Epithelial cell of esophagus (primary cell): ENCODE data around the gene PCDHGB4.

Experiments
- DNase-seq: peaks from one replicate; pipeline ENCODE4 v3.0.0; 2010; ENCODE audit warnings: low read depth
- H3K4me3 ChIP-seq: 2 replicates; pipeline ENCODE4 v1.5.1; 2011; ENCODE audit warnings: mild to moderate bottlenecking, low read length, control low read depth
- TF ChIP-seq, protein P1 (sequence below): IDR thresholded peaks from 2 replicates; pipeline ENCODE4 v1.5.1; 2011; ENCODE audit warnings: low read depth, mild to moderate bottlenecking, low read length, control low read depth, inconsistent platforms; ENCODE audit not compliant: insufficient read depth; ENCODE audit errors: missing control alignments

PCDHGB4 gene

DNA sequence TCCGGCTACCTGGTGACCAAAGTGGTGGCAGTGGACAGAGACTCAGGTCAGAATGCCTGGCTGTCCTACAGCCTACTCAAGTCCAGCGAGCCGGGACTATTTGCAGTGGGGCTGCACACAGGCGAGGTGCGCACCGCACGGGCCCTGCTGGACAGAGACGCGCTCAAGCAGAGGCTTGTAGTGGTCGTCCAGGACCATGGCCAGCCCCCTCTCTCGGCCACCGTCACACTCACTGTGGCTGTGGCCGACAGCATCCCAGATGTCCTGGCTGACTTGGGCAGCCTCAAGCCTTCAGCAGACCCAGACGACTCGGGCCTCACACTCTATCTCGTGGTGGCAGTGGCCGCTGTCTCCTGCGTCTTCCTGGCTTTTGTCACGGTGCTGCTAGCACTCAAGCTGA lies 30.5 kb upstream of the PCDHGB4 start:
- TF ChIP-seq, protein P1, sequence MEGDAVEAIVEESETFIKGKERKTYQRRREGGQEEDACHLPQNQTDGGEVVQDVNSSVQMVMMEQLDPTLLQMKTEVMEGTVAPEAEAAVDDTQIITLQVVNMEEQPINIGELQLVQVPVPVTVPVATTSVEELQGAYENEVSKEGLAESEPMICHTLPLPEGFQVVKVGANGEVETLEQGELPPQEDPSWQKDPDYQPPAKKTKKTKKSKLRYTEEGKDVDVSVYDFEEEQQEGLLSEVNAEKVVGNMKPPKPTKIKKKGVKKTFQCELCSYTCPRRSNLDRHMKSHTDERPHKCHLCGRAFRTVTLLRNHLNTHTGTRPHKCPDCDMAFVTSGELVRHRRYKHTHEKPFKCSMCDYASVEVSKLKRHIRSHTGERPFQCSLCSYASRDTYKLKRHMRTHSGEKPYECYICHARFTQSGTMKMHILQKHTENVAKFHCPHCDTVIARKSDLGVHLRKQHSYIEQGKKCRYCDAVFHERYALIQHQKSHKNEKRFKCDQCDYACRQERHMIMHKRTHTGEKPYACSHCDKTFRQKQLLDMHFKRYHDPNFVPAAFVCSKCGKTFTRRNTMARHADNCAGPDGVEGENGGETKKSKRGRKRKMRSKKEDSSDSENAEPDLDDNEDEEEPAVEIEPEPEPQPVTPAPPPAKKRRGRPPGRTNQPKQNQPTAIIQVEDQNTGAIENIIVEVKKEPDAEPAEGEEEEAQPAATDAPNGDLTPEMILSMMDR, result no peak
- no peak for DNase-seq
- no peak overlapping the region for H3K4me3 ChIP-seq

DNA sequence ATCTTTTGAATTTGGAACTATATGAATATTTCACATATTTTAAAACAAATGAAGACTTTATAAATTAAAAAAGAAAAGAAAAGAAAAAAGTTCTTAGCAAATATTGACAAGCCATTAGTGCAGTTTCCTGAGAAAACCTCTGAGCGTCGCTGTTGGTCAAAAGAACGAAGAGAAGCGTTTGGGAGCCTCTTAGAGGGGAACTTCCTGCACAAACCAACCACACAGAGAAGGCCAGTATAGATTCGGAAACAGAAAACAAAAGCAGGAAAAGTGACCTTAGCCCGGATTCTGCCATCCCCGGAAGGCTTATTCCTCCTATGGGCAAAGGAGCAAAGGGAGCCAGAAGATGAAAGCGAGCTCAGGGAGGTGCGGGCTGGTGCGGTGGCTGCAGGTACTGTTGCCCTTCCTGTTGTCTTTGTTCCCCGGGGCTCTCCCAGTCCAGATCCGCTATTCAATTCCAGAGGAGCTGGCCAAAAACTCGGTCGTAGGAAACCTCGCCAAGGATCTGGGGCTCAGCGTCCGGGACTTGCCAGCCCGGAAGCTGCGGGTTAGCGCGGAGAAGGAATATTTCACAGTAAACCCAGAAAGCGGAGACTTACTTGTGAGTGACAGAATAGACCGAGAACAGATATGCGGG lies 27.6 kb upstream of the PCDHGB4 start, which contains the start of gene PCDHGB2:
Gene PCDHGB2 (plus strand): TSS at position 205 of the 637 bp plus-strand sequence. CDS start 142 bp downstream, at position 347.
- H3K4me3 ChIP-seq, result no peak within 1 kb of the TSS
- peak; percentile 10 for DNase-seq
- TF ChIP-seq, protein P1, result no peak

DNA sequence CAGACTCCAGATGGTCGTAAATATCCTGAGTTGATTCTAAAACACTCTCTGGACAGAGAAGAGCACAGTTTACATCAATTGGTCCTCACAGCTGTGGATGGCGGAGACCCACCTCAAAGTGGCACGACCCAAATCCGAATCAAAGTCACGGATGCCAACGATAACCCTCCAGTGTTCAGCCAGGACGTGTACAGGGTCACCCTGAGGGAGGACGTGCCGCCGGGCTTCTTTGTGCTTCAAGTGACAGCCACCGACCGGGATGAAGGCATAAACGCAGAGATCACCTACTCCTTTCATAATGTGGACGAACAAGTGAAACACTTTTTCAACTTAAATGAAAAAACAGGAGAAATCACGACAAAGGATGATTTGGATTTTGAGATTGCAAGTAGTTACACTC lies 26.8 kb upstream of the PCDHGB4 start:
- H3K4me3 ChIP-seq, result no peak overlapping the region
- no peak for DNase-seq
- TF ChIP-seq, protein P1, result no peak

DNA sequence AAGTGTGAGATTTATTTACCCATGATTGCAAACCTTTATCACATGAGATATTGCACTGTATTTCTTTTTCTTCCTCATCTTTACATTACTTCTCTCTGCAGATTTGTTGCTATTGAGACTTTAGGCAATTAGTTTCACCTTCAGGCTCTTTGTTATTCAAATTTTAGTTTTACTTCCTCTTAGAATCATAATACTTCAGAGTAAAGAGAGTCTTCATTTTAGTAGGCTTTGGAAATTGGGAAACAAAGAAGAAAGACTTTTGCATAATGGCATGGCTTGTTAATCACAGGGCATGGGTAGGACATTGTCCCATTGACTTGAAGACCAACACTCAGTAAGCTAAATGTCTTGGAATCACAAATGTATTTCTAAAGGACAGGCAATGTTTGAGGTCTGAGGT lies 24.8 kb upstream of the PCDHGB4 start:
- DNase-seq, result no peak
- no peak overlapping the region for H3K4me3 ChIP-seq
- TF ChIP-seq, protein P1, result no peak

DNA sequence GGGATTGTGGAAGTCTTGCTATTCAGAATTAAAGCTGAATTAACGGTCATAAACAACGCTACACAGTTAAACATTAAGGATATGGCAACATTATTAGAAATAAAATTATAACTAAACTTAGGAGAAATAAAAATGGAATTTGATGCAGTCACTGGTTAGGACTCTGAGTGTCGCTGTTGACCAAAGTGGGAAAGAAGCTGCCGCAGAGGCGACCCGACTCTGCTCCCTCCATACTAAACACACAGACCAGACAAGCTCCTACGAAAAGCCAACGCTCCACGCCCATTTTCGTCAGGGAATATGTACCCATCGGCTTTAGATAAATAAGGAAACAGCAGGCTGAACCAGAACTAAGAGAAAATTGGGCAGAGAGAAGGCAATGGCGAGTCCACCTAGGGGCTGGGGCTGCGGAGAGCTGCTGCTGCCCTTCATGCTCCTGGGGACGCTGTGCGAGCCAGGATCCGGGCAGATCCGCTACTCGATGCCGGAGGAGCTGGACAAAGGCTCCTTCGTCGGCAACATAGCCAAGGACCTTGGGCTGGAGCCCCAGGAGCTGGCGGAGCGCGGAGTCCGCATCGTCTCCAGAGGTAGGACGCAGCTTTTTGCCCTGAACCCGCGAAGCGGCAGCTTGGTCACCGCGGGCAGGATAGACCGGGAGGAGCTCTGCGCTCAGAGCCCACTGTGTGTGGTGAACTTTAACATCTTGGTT lies 23.4 kb upstream of the PCDHGB4 start, which contains the start of gene PCDHGA5:
Gene PCDHGA5 (plus strand): TSS at position 211 of the 709 bp plus-strand sequence. CDS start 169 bp downstream, at position 380.
- no peak within 1 kb of the TSS for H3K4me3 ChIP-seq
- DNase-seq, result no peak
- TF ChIP-seq, protein P1, result no peak

DNA sequence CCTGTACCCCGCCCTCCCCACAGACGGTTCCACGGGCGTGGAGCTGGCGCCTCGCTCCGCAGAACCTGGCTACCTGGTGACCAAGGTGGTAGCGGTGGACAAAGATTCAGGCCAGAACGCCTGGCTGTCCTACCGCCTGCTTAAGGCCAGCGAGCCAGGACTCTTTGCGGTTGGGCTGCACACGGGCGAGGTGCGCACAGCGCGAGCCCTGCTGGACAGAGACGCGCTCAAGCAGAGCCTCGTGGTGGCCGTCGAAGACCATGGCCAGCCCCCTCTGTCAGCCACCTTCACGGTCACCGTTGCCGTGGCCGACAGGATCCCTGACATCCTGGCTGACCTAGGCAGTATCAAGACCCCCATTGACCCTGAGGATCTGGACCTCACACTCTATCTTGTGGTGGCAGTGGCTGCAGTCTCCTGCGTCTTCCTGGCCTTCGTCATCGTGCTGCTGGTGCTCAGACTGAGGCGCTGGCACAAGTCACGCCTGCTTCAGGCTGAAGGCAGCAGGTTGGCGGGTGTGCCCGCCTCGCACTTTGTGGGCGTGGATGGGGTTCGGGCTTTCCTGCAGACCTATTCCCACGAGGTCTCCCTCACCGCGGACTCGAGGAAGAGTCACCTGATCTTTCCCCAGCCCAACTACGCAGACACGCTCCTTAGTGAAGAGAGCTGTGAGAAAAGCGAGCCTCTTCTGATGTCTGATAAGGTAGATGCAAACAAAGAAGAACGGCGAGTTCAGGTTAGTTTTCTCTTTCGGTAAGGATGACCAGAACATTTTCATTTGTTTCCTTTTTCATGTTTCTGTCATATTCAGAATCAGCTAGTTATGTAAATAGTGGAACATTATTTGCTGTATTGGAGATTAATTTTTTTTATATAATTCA lies 21.2 kb upstream of the PCDHGB4 start:
- H3K4me3 ChIP-seq, result no peak overlapping the region
- DNase-seq, result no peak
- TF ChIP-seq, protein P1, result no peak
